HG03060 (cell line): ENCODE measurements around the gene PTPRT.

Experiments used
- ATAC-seq: cut with Tn5 transposase; IDR thresholded peaks from one replicate; pipeline ENCODE4 v1.9.1; 2021; ENCODE audit warnings: low read depth, moderate number of reproducible peaks; ENCODE audit not compliant: unreplicated experiment

Gene PTPRT

DNA sequence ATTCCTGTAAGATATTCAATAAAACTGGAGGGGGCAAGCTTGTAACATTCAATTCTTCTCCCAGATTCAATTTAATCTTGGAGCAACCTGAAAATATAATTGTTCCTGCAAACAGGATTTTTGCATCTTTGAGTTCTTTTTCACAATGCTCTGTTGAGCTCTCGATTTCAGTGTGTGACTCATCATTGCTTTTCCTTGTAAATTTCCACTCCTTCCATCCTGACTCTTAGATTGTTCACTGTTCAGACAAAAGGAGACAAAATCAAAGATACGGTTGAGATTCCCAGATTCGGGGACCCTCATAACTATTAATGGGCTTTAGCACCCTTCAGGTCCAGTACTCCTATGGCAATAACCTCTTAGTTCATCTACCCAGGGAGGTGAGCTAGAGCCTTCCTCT, 999.6 kb downstream of the PTPRT start:
- no peak for ATAC-seq

- no peak for ATAC-seq
Measured at GRCh38 chr20:42186337-42186736, 1003.4 kb downstream of the PTPRT start.

GRCh38 chr20:42183147-42183546, 1006.6 kb downstream of the PTPRT start:
- no peak for ATAC-seq

- no peak for ATAC-seq
Measured at GRCh38 chr20:42181064-42181463, 1008.6 kb downstream of the PTPRT start.

DNA sequence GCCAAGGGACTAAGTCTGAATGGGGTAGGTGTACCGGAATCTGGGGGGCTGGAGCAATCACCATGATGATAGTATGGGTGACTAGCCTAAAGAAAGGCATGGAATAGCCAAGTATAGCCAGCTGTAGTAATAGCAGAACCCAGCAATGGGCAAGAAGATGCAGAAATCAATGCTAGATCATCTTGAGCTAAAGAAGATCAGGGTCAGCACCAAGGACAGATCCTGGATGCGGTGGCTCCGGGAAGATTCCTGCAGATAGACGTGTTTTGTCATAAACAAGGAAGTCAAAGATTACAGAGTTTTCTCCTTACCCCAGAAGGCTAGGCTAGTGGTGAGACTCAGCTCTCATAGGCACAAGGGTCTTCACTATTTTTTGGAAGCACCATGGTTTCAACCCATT, 1009.9 kb downstream of the PTPRT start:
- no peak for ATAC-seq

- no peak for ATAC-seq
Measured at GRCh38 chr20:42173440-42173839, 1016.3 kb downstream of the PTPRT start.

GRCh38 chr20:42164121-42164890, 1025.4 kb downstream of the PTPRT start:
- no peak for ATAC-seq

- ATAC-seq, result no peak
Measured at GRCh38 chr20:42161228-42161829, 1028.4 kb downstream of the PTPRT start.

DNA sequence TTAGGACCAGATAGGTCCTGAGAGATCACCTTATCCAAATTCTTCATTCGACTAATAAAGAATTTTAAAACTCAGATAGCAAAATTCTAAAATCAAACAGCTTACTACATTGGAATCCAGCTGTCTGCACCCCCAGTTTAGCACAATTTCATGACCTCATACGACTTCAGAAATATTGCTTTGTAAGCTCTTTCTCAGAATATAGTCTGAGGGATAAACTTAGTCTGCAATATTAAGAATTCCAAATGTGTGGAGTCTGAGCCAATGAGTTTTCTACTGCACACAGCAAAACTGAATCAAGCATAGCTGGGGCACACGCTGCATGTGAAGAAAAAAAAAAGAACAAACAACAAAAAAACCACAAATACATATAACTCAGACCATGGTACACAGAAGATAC, 1029.9 kb downstream of the PTPRT start:
- ATAC-seq, result no peak

DNA sequence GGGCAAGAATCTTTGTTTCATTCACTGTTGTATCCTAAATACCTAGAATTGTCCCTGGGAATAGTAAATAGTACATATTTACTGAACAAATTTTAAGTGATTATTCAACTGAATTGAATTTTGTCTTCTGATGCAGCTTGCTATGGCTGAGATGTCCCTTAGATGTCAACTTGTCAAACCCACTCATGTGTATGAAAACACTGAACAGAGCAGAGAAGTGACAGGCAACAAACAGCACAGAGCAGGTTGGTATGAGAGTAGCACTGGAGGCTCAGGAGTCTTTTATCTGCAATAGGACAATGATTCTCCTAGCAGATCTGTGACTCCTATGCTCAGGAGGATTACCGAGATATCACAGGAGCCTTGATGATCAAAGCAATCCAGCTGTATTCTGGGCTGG, 1031.4 kb downstream of the PTPRT start:
- ATAC-seq, result no peak

GRCh38 chr20:42155586-42155985, 1034.1 kb downstream of the PTPRT start:
- ATAC-seq, result no peak

- no peak for ATAC-seq
Measured at GRCh38 chr20:42152575-42152974, 1037.1 kb downstream of the PTPRT start.

DNA sequence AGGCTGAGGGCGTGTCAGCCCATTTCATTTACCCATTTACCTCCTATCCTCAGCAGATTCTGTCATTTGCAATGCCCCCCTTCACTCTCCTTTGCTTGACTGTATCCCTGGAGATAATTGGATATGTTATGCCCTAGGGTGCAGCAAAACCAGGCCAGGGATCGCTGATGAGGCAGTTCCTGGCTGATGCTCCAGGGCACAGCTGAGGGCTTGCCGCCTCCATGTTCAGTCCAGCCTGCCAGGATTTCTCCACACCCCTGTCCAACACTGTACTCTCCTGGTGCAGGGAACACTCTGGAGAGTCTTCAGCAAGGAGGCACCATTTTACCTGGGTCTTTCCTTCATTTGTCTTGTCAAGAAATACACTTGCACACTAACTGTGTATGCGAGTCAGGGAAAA, 1039.5 kb downstream of the PTPRT start:
- no peak for ATAC-seq

DNA sequence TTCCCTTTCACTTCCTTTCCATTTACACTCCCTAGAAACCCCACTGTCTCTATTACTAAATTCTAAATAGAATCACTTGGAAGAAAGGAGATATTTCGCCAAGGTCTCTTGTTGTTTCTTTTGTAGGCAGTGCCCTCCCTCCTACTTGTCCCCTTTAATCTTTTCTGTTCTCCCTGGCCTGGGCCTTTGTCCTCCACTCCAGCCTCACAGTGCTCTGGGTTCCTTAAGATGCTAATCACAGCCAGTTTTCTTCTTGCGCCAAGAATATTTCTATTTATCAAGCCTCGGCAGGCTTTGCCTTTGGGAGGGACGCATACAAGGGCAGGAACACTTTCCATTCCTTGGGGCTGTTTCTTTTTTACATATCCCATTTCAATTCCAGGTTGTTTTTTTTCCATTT, 1051.0 kb downstream of the PTPRT start:
- ATAC-seq, result no peak

- ATAC-seq, result no peak
Measured at GRCh38 chr20:42134265-42135098, 1055.2 kb downstream of the PTPRT start.

DNA sequence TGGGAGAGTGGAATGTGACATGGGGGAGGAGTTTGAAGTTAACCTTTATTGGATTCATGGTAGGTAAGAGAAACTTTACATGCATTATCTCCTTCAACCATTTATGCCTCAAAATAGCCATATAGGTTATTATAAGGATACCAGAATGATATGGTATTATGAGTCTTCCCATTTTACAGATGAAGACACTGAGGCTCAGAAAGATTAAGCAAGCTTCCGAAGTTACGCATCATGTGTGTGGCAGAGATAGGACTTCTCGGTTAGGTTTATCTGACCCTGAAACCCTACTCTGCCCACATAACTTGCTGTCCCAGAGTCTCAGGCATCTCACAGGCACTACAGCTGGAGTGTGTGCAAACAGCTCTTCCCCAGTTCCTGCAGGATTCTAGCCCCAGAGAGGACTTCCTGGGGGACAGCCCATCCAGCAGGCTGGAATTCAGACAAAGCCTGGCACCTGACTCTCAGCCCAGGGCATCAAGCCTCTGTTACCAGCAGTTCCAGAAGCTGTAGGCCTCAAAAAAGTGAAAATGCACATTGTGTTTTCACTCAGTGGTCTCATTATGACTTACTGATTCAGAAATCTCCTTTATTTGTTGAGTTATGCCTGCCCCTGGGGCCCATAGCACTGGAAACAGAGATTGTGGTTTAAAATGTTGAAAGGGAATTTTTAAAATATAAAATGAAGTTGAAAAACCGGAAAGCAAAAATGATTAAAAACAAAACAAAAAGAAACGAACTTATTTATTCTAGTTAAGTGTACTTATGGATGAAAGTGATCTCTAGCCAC, 1058.7 kb downstream of the PTPRT start:
- no peak for ATAC-seq

DNA sequence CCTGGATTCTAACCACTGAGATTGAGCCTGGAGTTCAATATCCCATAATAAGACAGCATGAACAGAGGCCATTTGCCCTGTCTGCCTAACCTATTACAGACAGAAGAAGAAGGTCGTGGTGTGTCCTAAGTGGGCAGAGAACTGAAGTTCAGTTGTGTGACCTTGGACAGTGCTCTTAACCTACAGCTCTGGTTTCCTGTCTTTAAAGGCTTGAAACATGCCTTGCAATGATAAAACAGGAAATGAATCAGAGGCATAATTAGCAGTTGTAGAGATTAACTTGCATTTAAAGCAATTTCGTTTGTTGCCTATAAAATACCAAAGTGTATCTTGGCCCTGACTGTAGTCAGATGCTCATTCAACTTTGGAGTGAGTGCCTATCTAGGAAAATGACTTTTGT, 1064.3 kb downstream of the PTPRT start:
- ATAC-seq, result no peak

GRCh38 chr20:42123981-42124473, 1065.7 kb downstream of the PTPRT start:
- ATAC-seq, result no peak

GRCh38 chr20:42118409-42119125, 1071.1 kb downstream of the PTPRT start:
- no peak for ATAC-seq

DNA sequence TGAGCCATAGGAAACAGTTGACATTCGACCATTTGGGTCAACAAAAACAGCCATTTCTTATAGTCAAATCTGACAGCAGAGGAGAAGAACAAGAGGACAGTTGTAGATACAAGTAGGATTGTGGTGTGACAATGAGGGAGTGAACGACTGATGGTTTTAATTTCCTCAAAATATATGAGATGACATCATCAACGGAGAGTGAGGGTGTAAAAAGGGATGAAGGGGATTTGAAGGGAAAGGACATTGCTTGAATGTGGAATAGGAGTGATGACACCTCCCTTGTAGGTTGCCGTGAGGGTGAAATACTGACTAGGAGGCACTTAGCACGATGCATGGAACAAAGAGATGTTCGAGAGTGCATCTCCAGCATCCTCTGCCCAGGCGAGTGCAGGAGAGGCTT, 1071.7 kb downstream of the PTPRT start:
- no peak for ATAC-seq
